PC-9 (cell line): Measurements from ENCODE around the gene TOR1B. TPM values are rescaled to one million over a fixed set of nuclear protein-coding genes. Genes with fewer than 3 reads are reported as not detected.

Experiments
- BruUV-seq: library from RNA; stranded (reverse); fragments of 400-500 nt; replicated peaks from 2 replicates; lab custom pipeline; 2021; lab: Mats Ljungman, UMichigan
- CTCF ChIA-PET: fragments of 300-600 bp; sonication (Branson Sonifier 250); formaldehyde crosslinking; loops from one replicate; lab custom pipeline; 2022; ENCODE audit warnings: antibody characterized with exemption; lab: Charles Lee
- POLR2A ChIA-PET: fragments of 300-600 bp; sonication (Branson Sonifier 250); formaldehyde crosslinking; loops from one replicate; lab custom pipeline; 2022; ENCODE audit warnings: antibody characterized with exemption; ENCODE audit not compliant: unreplicated experiment; lab: Charles Lee
- DNase-seq, 2 experiments: peaks; one replicate each; pipeline versions ENCODE4 v3.0.0 to v3.0.0-alpha.2; 2015 to 2022; ENCODE audit warnings: mixed read lengths in 1 of 2
- H2AFZ ChIP-seq: fragments of 200-600 bp; sonication (generic); 2 replicates; pipeline ENCODE4 v1.8.1; 2017; ENCODE audit warnings: antibody characterized with exemption
- H3F3A ChIP-seq: fragments of 200-600 bp; sonication (generic); 2 replicates; pipeline ENCODE4 v1.8.1; 2017; ENCODE audit warnings: antibody characterized with exemption, mild to moderate bottlenecking, low read depth; ENCODE audit not compliant: insufficient read depth
- H3K27ac ChIP-seq: fragments of 200-600 bp; sonication (generic); 2 replicates; pipeline ENCODE4 v1.6.1; 2016; ENCODE audit warnings: mixed run types
- H3K27me3 ChIP-seq: fragments of 200-600 bp; sonication (generic); 2 replicates; pipeline ENCODE4 v1.6.1; 2016; ENCODE audit warnings: low read depth, mixed run types; ENCODE audit not compliant: insufficient read depth
- H3K36me3 ChIP-seq: fragments of 200-600 bp; sonication (generic); 2 replicates; pipeline ENCODE4 v1.6.1; 2016; ENCODE audit warnings: low read depth, mixed run types
- H3K4me1 ChIP-seq: fragments of 200-600 bp; sonication (generic); replicated peaks from 2 replicates; pipeline ENCODE4 v1.6.1; 2016; ENCODE audit warnings: mixed run types; ENCODE audit not compliant: insufficient read depth
- H3K4me2 ChIP-seq: fragments of 200-600 bp; sonication (generic); 2 replicates; pipeline ENCODE4 v1.6.1; 2017; ENCODE audit warnings: mixed run types
- H3K4me3 ChIP-seq: fragments of 200-600 bp; sonication (generic); 2 replicates; pipeline ENCODE4 v1.6.1; 2016; ENCODE audit warnings: mixed run types
- H3K79me2 ChIP-seq: fragments of 200-600 bp; sonication (generic); 2 replicates; pipeline ENCODE4 v1.6.1; 2017; ENCODE audit warnings: low read depth, mixed run types
- H3K9me2 ChIP-seq: fragments of 200-600 bp; sonication (generic); 2 replicates; pipeline ENCODE4 v1.8.1; 2017; ENCODE audit warnings: mild to moderate bottlenecking; ENCODE audit not compliant: insufficient read depth
- H3K9me3 ChIP-seq: fragments of 200-600 bp; sonication (generic); 2 replicates; pipeline ENCODE4 v1.8.1; 2016; ENCODE audit warnings: low read depth; ENCODE audit not compliant: insufficient read depth
- H4K20me1 ChIP-seq: fragments of 200-600 bp; sonication (generic); 2 replicates; pipeline ENCODE4 v1.8.1; 2017; ENCODE audit not compliant: insufficient read depth
- EZH2 ChIP-seq: fragments of 200-600 bp; sonication (generic); IDR thresholded peaks from 2 replicates; pipeline ENCODE4 v1.8.0; 2017; ENCODE audit warnings: antibody characterized with exemption, low read depth
- intact Hi-C: fragments of 100-400 bp; cut with micrococcal nuclease; formaldehyde crosslinking; loops from one replicate; pipeline ENCODE4 v1.10.0; 2022; ENCODE audit not compliant: unreplicated experiment
- total RNA-seq: library from RNA; stranded (reverse); gene quantifications from 2 replicates; pipeline ENCODE4 v1.2.3, GENCODE V29; 2021
- TF ChIP-seq, protein P1 (sequence below): fragments of 200-600 bp; sonication (generic); conservative IDR thresholded peaks from 2 replicates; pipeline ENCODE4 v1.6.1; 2017; ENCODE audit warnings: mixed run types, antibody characterized with exemption, mild to moderate bottlenecking, moderate library complexity

The TOR1B gene
- total RNA-seq, 1 experiment from 2014 or later = 26.5 TPM

DNA sequence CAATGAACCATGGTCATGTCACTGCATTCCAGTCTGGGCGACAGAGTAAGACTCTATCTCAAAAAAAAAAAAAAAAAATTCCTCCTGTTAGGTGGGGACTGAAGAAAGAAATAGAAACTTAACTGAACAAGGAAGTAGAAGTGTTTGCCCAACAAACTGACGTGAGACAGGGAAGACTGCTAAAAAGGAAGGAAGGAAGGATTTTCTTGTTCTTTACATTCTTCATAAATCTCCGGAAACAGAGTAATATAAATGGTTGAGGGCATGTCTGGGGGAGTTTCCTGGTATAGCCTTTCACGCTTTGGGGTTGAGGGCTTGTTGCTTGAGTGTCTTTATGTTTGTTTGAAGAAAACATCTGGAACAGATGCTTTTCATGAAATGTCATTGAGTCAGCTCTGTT is 3.1 kb downstream of the TOR1B start:
- Histone ChIP-seq H3K9me3 (no peaks in the 10 kb centered on the region), H3K27ac (no peak overlapping the region), H3K27me3 (no peaks in the 10 kb centered on the region), H3K4me3 (no peak overlapping the region), H3F3A (peaks cover 23% of the 10 kb centered on the region; the same call in 1 of the 2 replicates), H3K79me2 (peaks cover 11% of the 10 kb centered on the region), H3K4me1 (peaks cover 7% of the 10 kb centered on the region), H4K20me1 (no peaks in the 10 kb centered on the region), H3K4me2 (no peak overlapping the region), H2AFZ (no peak overlapping the region), H3K36me3 (no peaks in the 10 kb centered on the region), H3K9me2 (no peaks in the 10 kb centered on the region)
- ChIA-PET POLR2A (no interaction called here), CTCF (no interaction called here)
- no TSS peak for BruUV-seq
- TF ChIP-seq, protein P1, sequence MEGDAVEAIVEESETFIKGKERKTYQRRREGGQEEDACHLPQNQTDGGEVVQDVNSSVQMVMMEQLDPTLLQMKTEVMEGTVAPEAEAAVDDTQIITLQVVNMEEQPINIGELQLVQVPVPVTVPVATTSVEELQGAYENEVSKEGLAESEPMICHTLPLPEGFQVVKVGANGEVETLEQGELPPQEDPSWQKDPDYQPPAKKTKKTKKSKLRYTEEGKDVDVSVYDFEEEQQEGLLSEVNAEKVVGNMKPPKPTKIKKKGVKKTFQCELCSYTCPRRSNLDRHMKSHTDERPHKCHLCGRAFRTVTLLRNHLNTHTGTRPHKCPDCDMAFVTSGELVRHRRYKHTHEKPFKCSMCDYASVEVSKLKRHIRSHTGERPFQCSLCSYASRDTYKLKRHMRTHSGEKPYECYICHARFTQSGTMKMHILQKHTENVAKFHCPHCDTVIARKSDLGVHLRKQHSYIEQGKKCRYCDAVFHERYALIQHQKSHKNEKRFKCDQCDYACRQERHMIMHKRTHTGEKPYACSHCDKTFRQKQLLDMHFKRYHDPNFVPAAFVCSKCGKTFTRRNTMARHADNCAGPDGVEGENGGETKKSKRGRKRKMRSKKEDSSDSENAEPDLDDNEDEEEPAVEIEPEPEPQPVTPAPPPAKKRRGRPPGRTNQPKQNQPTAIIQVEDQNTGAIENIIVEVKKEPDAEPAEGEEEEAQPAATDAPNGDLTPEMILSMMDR = no peak
- no peak for TF ChIP-seq EZH2
- no peak for DNase-seq
- intact Hi-C loops = no loop called here

DNA sequence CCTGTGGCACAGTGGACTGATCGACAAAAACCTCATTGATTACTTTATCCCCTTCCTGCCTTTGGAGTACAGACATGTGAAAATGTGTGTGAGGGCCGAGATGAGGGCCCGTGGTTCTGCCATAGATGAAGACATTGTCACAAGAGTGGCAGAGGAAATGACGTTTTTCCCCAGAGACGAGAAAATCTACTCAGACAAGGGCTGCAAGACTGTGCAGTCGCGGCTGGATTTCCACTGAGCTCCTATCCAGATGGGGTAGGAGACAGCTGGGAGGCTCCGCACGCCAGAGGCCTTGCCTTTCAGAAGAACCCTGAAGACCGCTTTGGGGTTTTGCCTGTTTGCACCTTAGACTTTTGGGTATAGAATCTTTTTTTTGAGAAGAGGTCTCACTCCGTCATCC is 6.4 kb downstream of the TOR1B start:
- BruUV-seq = no TSS peak
- Histone ChIP-seq H3K36me3 (no peaks in the 10 kb centered on the region), H3F3A (peaks cover 17% of the 10 kb centered on the region; the same call in 1 of the 2 replicates), H4K20me1 (peaks cover 2% of the 10 kb centered on the region; the same call in 1 of the 2 replicates), H3K27ac (no peak overlapping the region), H3K27me3 (no peaks in the 10 kb centered on the region), H2AFZ (no peak overlapping the region), H3K4me3 (no peak overlapping the region), H3K9me3 (no peaks in the 10 kb centered on the region), H3K4me2 (no peak overlapping the region), H3K9me2 (no peaks in the 10 kb centered on the region), H3K79me2 (peaks cover 2% of the 10 kb centered on the region; the same call in 1 of the 2 replicates), H3K4me1 (peaks cover 2% of the 10 kb centered on the region)
- CTCF ChIA-PET = no interaction called here
- TF ChIP-seq, protein P1 = no peak
- no peak for TF ChIP-seq EZH2
- POLR2A ChIA-PET = no interaction called here
- DNase-seq = no peak
- intact Hi-C loops = no loop called here

DNA sequence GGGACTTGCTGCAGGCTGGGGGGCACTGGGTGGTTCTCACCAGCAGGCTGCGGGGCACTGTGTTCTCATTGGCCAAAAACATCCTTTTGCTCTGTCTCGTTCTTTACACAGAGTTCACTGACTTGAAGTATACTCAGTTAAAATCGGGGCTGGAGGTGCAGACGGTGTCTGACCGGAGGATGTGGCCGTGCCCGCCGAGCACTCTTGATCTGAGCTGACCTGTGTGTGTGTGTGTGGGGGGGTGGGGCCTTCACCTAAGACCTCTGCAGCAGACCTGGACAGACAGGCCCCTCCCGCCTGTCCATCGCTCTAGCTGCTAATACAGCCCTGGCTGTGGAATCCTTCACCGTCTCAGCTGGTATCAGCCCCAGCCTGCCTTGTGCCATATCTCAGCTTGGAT is 7.1 kb downstream of the TOR1B start:
- Histone ChIP-seq H3K27me3 (no peaks in the 10 kb centered on the region), H3K9me2 (no peaks in the 10 kb centered on the region), H3K36me3 (no peaks in the 10 kb centered on the region), H3K4me2 (no peak overlapping the region), H3F3A (peaks cover 15% of the 10 kb centered on the region; the same call in 1 of the 2 replicates), H3K27ac (no peak overlapping the region), H4K20me1 (peaks cover 2% of the 10 kb centered on the region; the same call in 1 of the 2 replicates), H3K9me3 (no peaks in the 10 kb centered on the region), H3K79me2 (no peaks in the 10 kb centered on the region), H2AFZ (no peak overlapping the region), H3K4me1 (no peaks in the 10 kb centered on the region), H3K4me3 (no peak overlapping the region)
- ChIA-PET CTCF (no interaction called here), POLR2A (no interaction called here)
- BruUV-seq = no TSS peak
- TF ChIP-seq EZH2 = no peak
- TF ChIP-seq, protein P1 = no peak
- intact Hi-C loops = no loop called here
- no peak for DNase-seq
